ENCODE results near the gene TANC1. TPM values are rescaled to one million over a fixed set of nuclear protein-coding genes. Genes with fewer than 3 reads are reported as not detected.

TANC1 gene
- total RNA-seq, 1 donor from 2014 or later, result not detected

DNA sequence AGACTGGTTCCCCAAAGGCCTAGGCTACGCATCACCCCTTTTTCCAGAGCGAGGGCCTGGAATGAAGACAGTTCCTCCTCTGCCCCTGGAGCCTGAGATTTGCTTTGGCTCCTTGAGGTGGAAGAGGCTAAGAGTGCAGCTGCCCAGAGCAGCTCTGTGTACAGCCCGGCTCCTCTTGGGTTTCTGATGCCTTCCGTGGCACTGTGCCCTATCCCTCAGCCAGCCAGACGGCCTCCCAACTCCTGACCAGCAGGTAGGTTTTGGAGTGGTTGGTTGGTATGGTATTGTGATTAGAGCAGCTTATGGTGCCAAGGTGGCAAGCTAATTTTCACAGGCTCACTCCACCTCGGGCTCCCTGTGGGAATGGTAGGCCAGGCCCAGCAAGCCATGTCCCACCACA is 112.2 kb downstream of the TANC1 start:
- ChIA-PET POLR2A (no interaction called here), CTCF (interaction anchor here (0.6 kb wide), 1 partner anchor 11 kb away, joined by 3 read pairs; no protein-coding TSS in a partner anchor)
- no peaks in the 10 kb centered on the region for H3K36me3 Mint-ChIP-seq (ENCODE audit: low read depth)
- no peak overlapping the region for H3K4me3 Mint-ChIP-seq
- DNase-seq (no peak), ATAC-seq (ENCODE audit: low read depth) (no peak)
- no peaks in the 10 kb centered on the region for H3K4me1 Mint-ChIP-seq
- peaks cover 5% of the 10 kb centered on the region for H3K27me3 Mint-ChIP-seq
- intact Hi-C loops (cut with micrococcal nuclease), result no loop called here
- TF ChIP-seq, protein P1, sequence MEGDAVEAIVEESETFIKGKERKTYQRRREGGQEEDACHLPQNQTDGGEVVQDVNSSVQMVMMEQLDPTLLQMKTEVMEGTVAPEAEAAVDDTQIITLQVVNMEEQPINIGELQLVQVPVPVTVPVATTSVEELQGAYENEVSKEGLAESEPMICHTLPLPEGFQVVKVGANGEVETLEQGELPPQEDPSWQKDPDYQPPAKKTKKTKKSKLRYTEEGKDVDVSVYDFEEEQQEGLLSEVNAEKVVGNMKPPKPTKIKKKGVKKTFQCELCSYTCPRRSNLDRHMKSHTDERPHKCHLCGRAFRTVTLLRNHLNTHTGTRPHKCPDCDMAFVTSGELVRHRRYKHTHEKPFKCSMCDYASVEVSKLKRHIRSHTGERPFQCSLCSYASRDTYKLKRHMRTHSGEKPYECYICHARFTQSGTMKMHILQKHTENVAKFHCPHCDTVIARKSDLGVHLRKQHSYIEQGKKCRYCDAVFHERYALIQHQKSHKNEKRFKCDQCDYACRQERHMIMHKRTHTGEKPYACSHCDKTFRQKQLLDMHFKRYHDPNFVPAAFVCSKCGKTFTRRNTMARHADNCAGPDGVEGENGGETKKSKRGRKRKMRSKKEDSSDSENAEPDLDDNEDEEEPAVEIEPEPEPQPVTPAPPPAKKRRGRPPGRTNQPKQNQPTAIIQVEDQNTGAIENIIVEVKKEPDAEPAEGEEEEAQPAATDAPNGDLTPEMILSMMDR (IDR thresholded peaks at IDR 0.05), result no peak
- H3K27ac Mint-ChIP-seq, result no peak overlapping the region
- H3K9me3 Mint-ChIP-seq, result no peaks in the 10 kb centered on the region

DNA sequence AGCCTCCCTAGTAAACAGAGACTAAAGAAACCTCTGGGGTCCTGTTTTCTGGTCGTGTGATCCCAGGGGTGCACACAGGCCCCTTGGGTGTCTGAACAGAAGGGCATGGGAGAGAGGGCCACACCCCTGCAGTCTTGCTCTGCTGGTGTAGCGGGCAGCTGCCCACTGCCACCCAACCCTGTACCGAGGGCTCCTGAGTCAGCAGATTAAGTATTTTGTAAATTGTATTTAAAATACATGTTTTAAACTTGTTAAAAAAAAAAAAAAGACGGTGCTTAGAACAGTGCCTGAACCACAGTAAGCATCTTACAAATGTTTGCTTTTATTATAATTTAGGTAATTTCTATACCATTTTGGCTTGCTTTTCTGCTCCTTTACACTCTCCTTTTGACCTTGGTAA is 113.7 kb downstream of the TANC1 start:
- H3K4me1 Mint-ChIP-seq, result no peaks in the 10 kb centered on the region
- ChIA-PET CTCF (no interaction called here), POLR2A (no interaction called here)
- DNase-seq (no peak), ATAC-seq (ENCODE audit: low read depth) (no peak)
- no peak overlapping the region for H3K4me3 Mint-ChIP-seq
- H3K27me3 Mint-ChIP-seq, result peaks cover 5% of the 10 kb centered on the region
- intact Hi-C loops (cut with micrococcal nuclease), result no loop called here
- H3K36me3 Mint-ChIP-seq (ENCODE audit: low read depth), result no peaks in the 10 kb centered on the region
- H3K9me3 Mint-ChIP-seq, result no peaks in the 10 kb centered on the region
- H3K27ac Mint-ChIP-seq, result no peak overlapping the region
- TF ChIP-seq, protein P1 (IDR thresholded peaks at IDR 0.05), result no peak

DNA sequence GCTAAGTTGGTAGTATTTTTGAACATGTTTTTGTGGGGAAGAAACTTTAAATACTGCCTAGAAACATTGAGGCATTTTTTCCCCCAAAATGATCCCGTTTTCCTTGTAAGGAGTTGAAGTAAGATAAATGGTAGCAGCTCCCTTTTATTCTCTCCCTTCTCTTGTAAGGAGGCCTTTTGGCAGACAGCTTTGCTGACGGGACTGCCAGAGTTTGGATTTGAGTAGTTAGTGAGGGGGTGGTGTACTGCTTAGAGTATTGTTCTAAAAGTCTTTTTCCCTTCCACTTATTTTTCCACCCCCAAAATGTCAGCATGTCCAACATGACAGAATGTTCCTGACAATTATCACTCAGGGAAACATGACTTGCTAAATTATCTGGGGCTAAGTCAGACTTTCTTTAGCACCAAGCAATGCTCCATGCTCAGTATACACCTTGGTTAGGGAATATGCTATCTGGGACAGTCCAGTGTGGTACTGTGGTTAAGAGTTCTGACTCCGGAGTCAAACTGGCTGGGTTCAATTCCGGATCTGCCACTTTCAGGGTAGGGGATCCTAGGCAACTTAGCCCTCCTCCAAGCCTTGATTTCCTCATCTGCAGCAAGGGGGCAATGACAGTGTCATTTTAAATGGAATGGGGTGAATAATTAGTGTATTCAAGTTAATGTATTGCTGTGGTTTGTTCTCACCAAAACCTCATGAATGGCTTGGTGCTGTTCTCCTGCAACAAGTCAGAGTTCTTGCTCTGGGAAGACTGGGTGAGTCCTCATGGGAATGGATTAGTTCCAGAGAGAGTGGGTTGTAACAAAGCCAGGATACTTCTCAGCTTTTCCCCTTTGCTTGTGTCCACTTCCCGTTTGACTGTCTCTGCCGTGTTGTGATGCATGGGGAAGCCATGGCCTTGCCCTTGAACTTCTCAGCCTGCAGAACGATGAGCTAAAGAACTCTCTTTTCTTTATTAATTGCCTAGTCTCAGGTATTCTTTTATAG is 116.2 kb downstream of the TANC1 start:
- H3K27ac Mint-ChIP-seq, result no peak overlapping the region
- TF ChIP-seq, protein P1 (IDR thresholded peaks at IDR 0.05), result no peak
- CTCF ChIA-PET, result no interaction called here

DNA sequence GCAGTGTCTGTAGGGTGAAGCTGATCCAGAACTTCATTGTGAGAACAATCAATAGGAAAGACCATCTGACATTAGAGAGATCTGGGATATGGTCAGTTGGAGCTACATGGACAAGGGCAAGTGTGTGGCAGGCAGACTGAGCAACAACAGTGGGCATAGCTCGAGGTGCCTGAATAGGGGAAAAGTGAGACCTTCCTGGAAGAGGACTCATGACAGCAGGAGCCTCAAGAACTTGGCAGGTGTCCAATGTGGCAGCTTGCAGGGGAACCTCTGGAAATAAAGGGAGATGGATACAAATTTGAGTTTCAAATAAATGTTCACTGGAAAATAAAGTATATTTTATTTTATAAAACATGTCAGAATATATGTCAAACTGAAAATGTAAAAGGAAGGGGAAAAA is 117.9 kb downstream of the TANC1 start:
- intact Hi-C loops (cut with micrococcal nuclease), result no loop called here
- Mint-ChIP-seq H3K27me3 (no peaks in the 10 kb centered on the region), H3K36me3 (ENCODE audit: low read depth) (no peaks in the 10 kb centered on the region), H3K9me3 (no peaks in the 10 kb centered on the region), H3K4me1 (peaks cover 27% of the 10 kb centered on the region), H3K27ac (no peak overlapping the region), H3K4me3 (no peak overlapping the region)
- ATAC-seq (ENCODE audit: low read depth) (no peak), DNase-seq (no peak)
- POLR2A ChIA-PET, result no interaction called here
- CTCF ChIA-PET, result no interaction called here
- TF ChIP-seq, protein P1 (IDR thresholded peaks at IDR 0.05), result no peak

More for the DNA sequence above, 116.2 kb downstream of the TANC1 start:
- ATAC-seq (ENCODE audit: low read depth) (no peak), DNase-seq (no peak)
- H3K36me3 Mint-ChIP-seq (ENCODE audit: low read depth), result no peaks in the 10 kb centered on the region
- H3K9me3 Mint-ChIP-seq, result no peaks in the 10 kb centered on the region
- no peak overlapping the region for H3K4me3 Mint-ChIP-seq
- peaks cover 5% of the 10 kb centered on the region for H3K27me3 Mint-ChIP-seq
- intact Hi-C loops (cut with micrococcal nuclease), result no loop called here
- POLR2A ChIA-PET, result no interaction called here
- peaks cover 10% of the 10 kb centered on the region for H3K4me1 Mint-ChIP-seq

DNA sequence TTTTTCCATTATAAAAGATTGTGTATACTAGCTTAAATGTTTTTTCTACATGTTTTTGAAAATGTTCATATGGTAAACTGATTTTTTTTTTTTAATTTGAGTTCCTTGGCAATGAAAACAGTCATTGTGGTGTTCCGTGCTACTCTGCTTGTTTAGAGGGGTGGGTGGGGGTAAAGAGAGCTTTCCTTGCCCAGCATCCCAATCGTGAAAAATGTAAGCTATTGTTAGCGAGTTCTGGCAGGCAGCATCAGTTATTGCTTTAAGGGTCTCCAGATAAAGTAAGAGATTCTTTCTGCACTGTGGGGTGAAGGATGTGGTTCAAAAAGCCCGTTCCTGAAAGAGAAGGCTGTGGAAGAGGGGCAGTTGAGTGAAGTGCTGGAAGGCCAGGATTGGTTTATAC is 118.4 kb downstream of the TANC1 start:
- Mint-ChIP-seq H3K4me3 (no peak overlapping the region), H3K27ac (no peak overlapping the region), H3K9me3 (no peaks in the 10 kb centered on the region), H3K4me1 (peaks cover 31% of the 10 kb centered on the region), H3K27me3 (no peaks in the 10 kb centered on the region), H3K36me3 (ENCODE audit: low read depth) (no peaks in the 10 kb centered on the region)
- intact Hi-C loops (cut with micrococcal nuclease), result no loop called here
- no peak for DNase-seq
- TF ChIP-seq, protein P1 (IDR thresholded peaks at IDR 0.05), result no peak
- POLR2A ChIA-PET, result no interaction called here
- CTCF ChIA-PET, result no interaction called here
- no peak for ATAC-seq (ENCODE audit: low read depth)

All from activated B cell treated with CpG ODN at 0.5 μM for 24 hours (primary cell).